ENCODE results near the gene P2RY11.

P2RY11 gene

DNA sequence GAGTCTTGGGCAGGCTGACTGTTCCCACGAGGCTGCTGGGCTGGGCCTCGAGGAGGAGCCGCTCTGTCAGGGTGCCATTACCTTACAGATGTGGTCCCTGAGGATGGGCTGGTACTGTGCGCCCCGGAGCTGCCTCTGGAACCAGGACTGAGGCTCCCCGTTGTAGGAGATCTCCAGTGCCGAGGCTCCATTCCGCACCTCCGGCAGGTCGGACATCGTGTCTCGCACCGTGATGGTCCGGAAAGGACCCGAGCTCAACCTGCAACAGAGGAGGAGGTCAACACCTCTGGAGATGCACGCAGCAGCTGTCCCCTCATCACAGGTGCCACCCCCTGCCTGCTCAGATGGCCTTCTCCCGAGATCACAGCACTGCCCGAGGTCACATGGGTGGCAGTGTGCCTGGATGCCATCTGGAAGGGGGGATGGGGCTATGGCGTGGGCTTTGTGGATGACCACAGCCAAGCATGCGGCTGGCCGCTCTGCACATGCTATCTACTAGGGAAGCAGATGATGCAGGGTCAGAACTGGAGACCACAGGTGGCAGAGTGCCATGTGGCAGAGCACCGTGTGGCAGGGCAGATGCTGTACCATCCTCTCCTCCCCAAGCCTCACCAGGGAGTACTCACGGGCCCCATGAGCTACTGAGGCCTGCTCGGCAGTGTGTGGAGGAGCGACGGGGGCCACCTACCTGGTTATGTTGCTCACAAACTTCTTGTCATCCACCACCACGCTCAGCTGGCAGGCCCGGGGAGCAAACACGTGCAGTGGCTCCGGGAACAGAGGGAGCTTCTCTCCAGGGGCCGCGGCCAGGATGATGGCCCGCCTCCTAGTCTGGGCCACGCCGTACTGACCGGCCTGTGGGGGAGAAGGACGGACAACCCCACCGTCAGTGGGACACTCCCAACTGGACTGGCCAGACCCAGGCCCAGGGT is 26.5 kb downstream of the P2RY11 start:
- Mint-ChIP-seq H3K4me1 (ENCODE audit: low read depth) (peaks cover 19% of the 10 kb centered on the region), H3K36me3 (peaks cover 4% of the 10 kb centered on the region), H3K27me3 (no peaks in the 10 kb centered on the region), H3K4me3 (no peak overlapping the region), H3K27ac (no peak overlapping the region), H3K9me3 (ENCODE audit: low read depth) (no peaks in the 10 kb centered on the region)

DNA sequence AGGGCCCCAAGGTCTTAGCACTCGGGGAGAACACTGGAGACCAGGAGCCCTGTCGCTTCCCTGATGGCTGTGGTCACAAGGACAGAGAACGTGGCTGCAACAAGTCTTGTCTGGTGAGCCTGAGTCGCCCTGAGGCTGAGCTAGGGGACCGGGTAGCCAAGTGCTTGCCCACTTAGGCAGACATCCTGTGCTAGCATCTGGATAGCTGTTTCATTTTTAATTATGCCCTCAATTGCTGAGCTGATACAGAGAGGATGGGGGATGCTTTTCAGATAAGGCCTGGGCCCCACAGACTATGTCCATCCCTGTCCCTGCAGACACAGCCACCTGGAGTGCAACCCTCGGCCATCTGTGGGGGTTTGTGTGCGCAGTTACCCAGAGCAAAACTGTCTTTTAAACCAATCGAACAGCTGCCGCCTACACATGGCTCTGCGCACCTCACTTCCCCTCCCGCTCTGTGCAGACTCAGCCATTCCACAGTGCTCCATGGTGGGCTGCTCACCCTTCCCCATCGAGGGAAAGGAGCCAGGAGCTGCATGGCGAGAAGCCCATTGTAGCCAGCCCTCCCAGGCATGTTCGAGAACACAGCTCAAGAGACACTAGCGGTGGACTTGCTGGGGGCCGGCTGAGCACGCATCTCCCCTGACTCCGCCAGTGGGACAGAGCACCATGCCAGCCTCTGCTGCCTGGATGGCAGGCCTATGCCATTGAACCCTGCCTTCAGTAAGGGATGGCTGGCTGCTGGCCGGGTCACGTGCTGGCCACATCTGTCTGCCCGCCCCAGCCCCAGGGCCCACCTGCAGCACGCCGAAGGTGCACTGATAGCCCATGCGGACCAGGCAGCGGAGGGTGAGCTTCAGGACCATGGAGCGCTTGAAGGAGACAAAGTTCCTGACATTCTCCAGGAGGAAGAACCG is 27.6 kb downstream of the P2RY11 start:
- H3K36me3 Mint-ChIP-seq = peaks cover 3% of the 10 kb centered on the region

DNA sequence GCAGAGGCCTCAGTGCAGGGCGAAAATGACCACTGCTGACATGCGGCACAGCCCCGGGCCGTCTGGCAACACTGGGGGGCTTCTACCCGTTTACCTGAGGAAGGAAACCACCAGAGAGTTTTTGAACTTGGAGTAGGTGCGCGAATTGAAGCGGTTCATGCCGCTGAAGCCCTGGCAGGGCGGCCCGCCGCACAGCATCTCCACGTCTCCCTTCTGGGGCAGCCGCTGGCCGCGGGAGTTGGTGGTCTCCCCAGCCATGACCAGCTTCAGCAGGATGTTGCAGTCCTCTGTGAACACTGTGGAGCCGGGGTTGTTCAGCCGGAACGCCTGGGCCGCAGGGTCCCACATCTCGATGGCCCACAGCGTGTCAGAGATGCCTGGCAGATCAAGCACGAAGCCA is 28.5 kb downstream of the P2RY11 start:
- H3K27ac Mint-ChIP-seq = no peak overlapping the region
- H3K36me3 Mint-ChIP-seq = peaks cover 3% of the 10 kb centered on the region

More for the DNA sequence above, 27.6 kb downstream of the P2RY11 start:
- Mint-ChIP-seq H3K4me3 (no peak overlapping the region), H3K27ac (no peak overlapping the region), H3K27me3 (no peaks in the 10 kb centered on the region), H3K4me1 (ENCODE audit: low read depth) (peaks cover 28% of the 10 kb centered on the region), H3K9me3 (ENCODE audit: low read depth) (no peaks in the 10 kb centered on the region)

DNA sequence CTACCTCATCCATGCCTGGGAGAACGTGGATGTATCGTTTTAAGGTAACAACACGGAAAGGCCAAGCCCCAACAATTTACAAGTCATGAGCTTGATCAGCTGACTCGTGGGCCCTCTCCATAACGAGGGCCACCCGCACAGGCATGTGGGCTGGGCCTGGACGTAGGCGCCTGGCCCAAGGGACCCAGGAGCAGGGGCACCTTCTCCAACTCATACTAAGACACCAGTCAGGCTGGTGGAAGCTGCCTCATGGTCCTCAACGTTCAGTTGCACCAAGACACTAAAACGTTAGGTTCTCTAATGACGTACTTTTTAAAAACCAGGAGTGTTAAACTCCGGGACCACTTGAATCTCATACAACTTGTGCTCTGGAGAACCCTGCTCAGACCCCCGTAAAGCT is 30.0 kb downstream of the P2RY11 start:
- no peaks in the 10 kb centered on the region for H3K27me3 Mint-ChIP-seq
- H3K4me1 Mint-ChIP-seq (ENCODE audit: low read depth) = peaks cover 39% of the 10 kb centered on the region
- peak overlapping the region; percentile 46 for H3K27ac Mint-ChIP-seq
- peaks cover 3% of the 10 kb centered on the region for H3K36me3 Mint-ChIP-seq
- H3K9me3 Mint-ChIP-seq (ENCODE audit: low read depth) = no peaks in the 10 kb centered on the region
- peak overlapping the region; percentile 13 for H3K4me3 Mint-ChIP-seq

More for the DNA sequence above, 28.5 kb downstream of the P2RY11 start:
- no peak overlapping the region for H3K4me3 Mint-ChIP-seq
- H3K9me3 Mint-ChIP-seq (ENCODE audit: low read depth) = no peaks in the 10 kb centered on the region
- no peaks in the 10 kb centered on the region for H3K27me3 Mint-ChIP-seq
- peaks cover 35% of the 10 kb centered on the region for H3K4me1 Mint-ChIP-seq (ENCODE audit: low read depth)

DNA sequence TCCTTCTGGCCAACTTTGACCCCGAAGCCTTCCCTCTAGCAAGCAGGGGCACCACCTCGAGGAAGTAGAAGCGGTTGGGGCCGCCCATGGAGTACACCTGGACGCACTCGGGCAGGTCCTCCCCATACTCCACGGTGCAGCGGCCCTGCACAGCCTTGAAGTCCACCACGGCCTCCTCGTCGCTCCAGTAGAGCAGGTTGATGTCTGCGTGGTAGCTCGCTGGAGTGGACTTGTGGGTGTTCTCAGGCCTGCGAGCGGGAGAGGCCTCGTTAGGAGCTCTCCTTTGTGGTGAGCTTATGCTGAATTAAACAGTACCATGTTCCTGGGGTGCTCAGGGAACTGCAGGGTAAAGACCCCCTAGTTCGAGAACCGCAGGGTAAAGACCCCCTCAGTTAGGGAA is 30.5 kb downstream of the P2RY11 start:
- peaks cover 39% of the 10 kb centered on the region for H3K4me1 Mint-ChIP-seq (ENCODE audit: low read depth)
- no peaks in the 10 kb centered on the region for H3K27me3 Mint-ChIP-seq
- H3K9me3 Mint-ChIP-seq (ENCODE audit: low read depth) = no peaks in the 10 kb centered on the region
- H3K27ac Mint-ChIP-seq = peak overlapping the region; percentile 99
- H3K4me3 Mint-ChIP-seq = peak overlapping the region; percentile 13
- H3K36me3 Mint-ChIP-seq = peaks cover 3% of the 10 kb centered on the region

DNA sequence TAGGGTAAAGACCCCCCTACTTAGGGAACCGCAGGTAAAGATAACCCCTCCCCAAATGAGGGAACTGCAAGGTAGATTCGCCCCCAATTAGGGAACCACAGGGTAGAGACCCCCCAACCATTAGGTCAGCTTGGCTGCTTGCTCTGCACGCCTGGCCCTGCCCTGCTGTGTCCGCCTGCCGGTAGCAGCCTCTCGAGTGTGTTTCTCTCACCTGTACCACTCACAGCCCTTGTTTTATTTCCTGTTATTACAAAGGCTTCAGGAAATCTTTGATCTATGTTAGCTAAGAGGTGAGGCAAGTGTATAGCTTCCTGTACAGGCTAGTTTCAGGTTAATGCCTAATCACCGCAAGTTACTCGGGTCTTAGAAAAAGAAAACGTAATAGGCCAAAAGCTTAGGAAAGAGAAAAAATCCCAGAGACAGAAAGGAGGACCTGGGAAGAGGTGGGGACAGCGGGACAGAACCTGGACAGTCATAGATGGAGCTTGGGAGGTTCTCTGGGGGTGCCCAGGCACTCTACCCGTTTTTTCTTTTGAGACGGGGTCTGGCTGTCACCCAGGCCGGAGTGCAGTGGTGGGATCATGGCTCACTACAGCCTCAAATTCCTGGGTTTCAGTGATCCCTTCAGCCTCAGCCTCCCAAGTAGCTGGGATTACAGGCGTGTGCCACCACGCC is 31.3 kb downstream of the P2RY11 start:
- H3K27me3 Mint-ChIP-seq = no peaks in the 10 kb centered on the region
- H3K4me3 Mint-ChIP-seq = peak overlapping the region; percentile 87
- H3K27ac Mint-ChIP-seq = peak overlapping the region; percentile 99
- no peaks in the 10 kb centered on the region for H3K9me3 Mint-ChIP-seq (ENCODE audit: low read depth)
- peaks cover 39% of the 10 kb centered on the region for H3K4me1 Mint-ChIP-seq (ENCODE audit: low read depth)
- H3K36me3 Mint-ChIP-seq = peaks cover 3% of the 10 kb centered on the region

DNA sequence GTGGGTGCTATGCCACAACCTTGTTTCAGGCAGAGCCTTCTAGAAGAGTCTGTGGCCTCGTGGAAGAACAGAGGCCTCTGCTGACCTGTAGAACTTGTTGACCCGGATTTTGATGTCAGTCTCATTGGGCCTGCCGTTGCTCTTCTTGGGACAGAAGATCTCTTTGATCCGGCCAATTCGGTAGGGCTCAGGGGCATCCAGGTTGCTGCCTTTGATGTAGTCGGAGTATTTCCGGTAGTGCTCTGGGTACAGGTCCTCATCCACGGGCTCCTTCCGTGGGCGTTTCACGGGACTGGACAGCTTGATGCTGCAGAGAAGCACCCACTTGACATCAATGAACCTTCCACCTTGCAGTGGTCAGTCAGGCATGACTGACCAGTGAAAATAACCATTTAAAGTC is 32.2 kb downstream of the P2RY11 start:
- H3K4me3 Mint-ChIP-seq = peak overlapping the region; percentile 87
- H3K9me3 Mint-ChIP-seq (ENCODE audit: low read depth) = no peaks in the 10 kb centered on the region
- no peaks in the 10 kb centered on the region for H3K27me3 Mint-ChIP-seq
- H3K36me3 Mint-ChIP-seq = peaks cover 3% of the 10 kb centered on the region
- H3K27ac Mint-ChIP-seq = peak overlapping the region; percentile 99
- peaks cover 39% of the 10 kb centered on the region for H3K4me1 Mint-ChIP-seq (ENCODE audit: low read depth)

DNA sequence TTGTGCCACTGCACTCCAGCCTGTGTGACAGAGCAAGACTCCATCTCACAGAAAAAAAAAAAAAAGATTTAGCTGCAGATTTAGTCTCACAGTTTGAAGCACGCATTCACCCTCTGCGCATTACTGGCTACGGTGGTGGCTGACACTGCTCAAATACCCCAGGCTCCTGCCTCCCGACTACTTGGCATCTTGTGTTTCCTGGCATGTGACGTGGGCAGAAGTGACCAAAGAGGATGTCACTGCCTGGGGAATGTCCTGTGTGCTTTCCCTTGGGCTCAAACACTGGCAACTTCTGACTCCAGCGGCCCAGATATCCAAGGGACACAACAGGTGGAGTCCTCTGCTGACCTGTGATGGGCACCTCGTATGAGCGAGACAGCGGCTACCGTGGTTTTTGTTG is 32.9 kb downstream of the P2RY11 start:
- H3K4me3 Mint-ChIP-seq = no peak overlapping the region

DNA sequence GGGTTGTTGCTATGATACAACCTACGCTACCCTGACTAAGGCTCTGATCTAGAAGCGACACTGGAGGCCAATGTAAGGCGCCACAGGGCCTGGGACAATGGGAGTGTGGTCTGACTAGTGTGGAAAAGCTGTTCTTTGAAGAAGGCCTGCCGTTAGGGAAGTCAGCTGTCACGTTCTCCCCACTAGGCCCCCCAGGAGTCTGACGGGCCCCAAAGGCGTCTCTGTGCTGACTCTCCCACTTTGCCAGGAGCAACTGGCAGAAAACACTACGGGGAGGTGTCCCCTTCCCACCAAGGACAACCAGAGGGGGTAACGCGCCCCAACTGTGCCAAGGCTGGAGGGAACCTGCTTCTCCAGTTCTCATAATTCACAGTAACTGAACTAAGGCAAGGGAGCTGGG is 33.5 kb downstream of the P2RY11 start:
- Mint-ChIP-seq H3K27ac (peak overlapping the region; percentile 61), H3K36me3 (peaks cover 3% of the 10 kb centered on the region)

More for the DNA sequence above, 32.9 kb downstream of the P2RY11 start:
- no peaks in the 10 kb centered on the region for H3K9me3 Mint-ChIP-seq (ENCODE audit: low read depth)
- no peaks in the 10 kb centered on the region for H3K27me3 Mint-ChIP-seq
- H3K27ac Mint-ChIP-seq = peak overlapping the region; percentile 68
- H3K36me3 Mint-ChIP-seq = peaks cover 3% of the 10 kb centered on the region
- H3K4me1 Mint-ChIP-seq (ENCODE audit: low read depth) = peaks cover 39% of the 10 kb centered on the region

DNA sequence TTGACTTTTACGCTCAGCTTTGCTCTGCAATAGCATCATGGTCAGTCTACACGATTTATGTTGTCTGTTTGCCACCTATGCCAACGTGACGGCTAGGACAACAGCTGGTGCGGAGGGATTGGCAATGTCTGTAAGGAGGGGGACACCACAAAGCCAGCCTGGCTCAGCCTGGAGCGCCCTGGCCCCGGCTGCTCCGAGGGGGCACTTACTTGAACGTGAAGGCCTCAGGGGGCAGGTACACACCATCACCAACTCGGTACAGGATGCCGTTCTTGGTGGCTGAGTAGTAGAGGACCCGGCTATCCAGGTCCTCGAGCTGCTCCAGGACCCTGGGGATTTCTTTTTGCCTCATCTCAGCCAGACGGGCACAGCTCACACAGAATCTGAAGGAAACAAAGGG is 34.6 kb downstream of the P2RY11 start:
- Mint-ChIP-seq H3K4me3 (no peak overlapping the region), H3K36me3 (peaks cover 3% of the 10 kb centered on the region), H3K27ac (no peak overlapping the region), H3K4me1 (ENCODE audit: low read depth) (peaks cover 36% of the 10 kb centered on the region), H3K9me3 (ENCODE audit: low read depth) (no peaks in the 10 kb centered on the region), H3K27me3 (no peaks in the 10 kb centered on the region)

More for the DNA sequence above, 33.5 kb downstream of the P2RY11 start:
- H3K27me3 Mint-ChIP-seq = no peaks in the 10 kb centered on the region
- H3K4me1 Mint-ChIP-seq (ENCODE audit: low read depth) = peaks cover 39% of the 10 kb centered on the region
- peak overlapping the region; percentile 13 for H3K4me3 Mint-ChIP-seq
- no peaks in the 10 kb centered on the region for H3K9me3 Mint-ChIP-seq (ENCODE audit: low read depth)

DNA sequence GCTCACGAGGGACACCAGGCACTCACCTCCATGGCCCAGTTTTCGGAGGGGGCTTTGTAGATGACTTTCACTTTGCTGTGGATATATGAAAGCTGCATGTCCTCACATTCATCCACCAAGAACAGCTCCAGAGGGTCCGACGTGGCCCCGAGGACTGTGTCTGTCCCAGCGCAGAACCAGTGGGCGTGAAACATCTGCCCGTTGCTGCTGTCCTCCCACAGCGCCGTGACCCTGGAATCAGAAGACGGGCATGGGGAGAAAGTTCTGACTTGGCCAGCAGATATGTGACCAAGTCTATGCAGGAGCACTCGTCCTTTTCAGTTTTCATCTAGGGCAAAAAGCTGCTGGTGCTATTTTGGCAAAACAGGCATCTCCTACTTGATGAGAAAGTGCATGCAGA is 37.9 kb downstream of the P2RY11 start:
- Mint-ChIP-seq H3K27me3 (no peaks in the 10 kb centered on the region), H3K4me1 (ENCODE audit: low read depth) (peaks cover 8% of the 10 kb centered on the region), H3K4me3 (no peak overlapping the region), H3K36me3 (no peaks in the 10 kb centered on the region), H3K9me3 (ENCODE audit: low read depth) (no peaks in the 10 kb centered on the region), H3K27ac (no peak overlapping the region)

DNA sequence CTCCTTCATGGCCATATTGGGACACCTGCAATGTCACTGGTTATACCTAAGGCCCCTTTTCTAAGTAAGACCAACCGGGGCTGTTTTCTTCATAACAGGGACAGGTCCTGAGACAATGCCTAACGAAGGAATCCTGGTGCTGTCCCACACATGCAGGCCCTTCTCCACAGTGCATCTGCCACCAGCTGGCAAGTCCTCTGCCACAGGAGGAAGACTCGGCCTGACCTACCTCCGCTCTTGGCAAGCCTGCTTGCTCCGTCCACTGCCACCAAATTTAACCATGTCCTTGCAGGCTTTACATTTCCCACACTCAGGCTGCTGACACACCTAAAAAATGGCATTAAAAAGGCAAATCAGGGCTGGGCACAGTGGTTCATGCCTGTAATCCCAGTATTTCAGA is 40.0 kb downstream of the P2RY11 start:
- no peaks in the 10 kb centered on the region for H3K4me1 Mint-ChIP-seq (ENCODE audit: low read depth)
- H3K36me3 Mint-ChIP-seq = no peaks in the 10 kb centered on the region
- no peak overlapping the region for H3K27ac Mint-ChIP-seq
- H3K4me3 Mint-ChIP-seq = no peak overlapping the region
- no peaks in the 10 kb centered on the region for H3K27me3 Mint-ChIP-seq
- H3K9me3 Mint-ChIP-seq (ENCODE audit: low read depth) = no peaks in the 10 kb centered on the region

DNA sequence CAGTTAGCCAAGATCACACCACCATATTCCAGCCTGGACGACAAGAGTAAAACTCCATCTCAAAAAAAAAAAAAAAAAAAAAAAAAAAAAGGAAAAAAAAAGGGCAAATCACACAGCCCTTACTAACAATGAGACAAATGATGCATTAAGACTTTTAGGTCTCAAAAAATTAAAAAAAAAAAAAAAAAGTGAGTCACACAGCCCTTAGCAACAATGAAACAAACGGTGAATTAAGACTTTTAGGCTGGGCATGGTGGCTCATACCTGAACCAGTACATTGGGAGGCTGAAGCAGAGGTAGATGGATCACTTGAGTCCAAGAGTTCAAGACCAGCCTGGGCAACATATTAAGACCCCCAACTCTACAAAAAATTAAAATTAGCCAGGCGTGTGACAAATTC is 40.6 kb downstream of the P2RY11 start:
- Mint-ChIP-seq H3K4me1 (ENCODE audit: low read depth) (no peaks in the 10 kb centered on the region), H3K27ac (no peak overlapping the region), H3K4me3 (no peak overlapping the region), H3K36me3 (no peaks in the 10 kb centered on the region), H3K9me3 (ENCODE audit: low read depth) (no peaks in the 10 kb centered on the region), H3K27me3 (no peaks in the 10 kb centered on the region)

DNA sequence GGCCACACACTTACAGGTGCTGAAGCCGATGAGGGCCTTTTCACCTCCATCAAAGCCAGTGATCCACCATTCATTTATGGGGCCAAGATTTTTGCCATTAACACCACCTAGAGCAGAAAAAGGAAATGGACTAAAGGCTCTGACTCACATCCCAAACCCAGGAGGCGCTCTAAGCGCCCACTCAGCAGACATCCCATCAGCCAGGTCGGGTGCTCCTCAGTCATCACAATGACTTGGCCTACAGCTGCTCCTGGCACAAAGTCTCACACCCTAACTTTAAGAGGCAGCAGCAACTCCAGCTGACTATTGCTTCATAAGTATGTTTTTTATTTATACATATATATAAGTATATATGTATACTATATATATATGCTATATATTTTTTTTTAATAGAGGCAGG is 44.3 kb downstream of the P2RY11 start:
- Mint-ChIP-seq H3K36me3 (no peaks in the 10 kb centered on the region), H3K4me1 (ENCODE audit: low read depth) (no peaks in the 10 kb centered on the region), H3K27me3 (no peaks in the 10 kb centered on the region), H3K4me3 (no peak overlapping the region), H3K9me3 (ENCODE audit: low read depth) (no peaks in the 10 kb centered on the region), H3K27ac (no peak overlapping the region)

Measured in activated naive CD8-positive, alpha-beta T cell (primary cell).